H9 (cell line): ENCODE data around the gene CACNA2D3. TPM values are rescaled to one million over a fixed set of nuclear protein-coding genes. Genes with fewer than 3 reads are reported as not detected.

Experiments
- DNase-seq: peaks from one replicate; pipeline ENCODE4 v3.0.0-alpha.2; 2017
- H2AFZ ChIP-seq: one replicate; pipeline ENCODE4 v1.6.1; 2013; ENCODE audit warnings: mild to moderate bottlenecking, low read length, control low read depth, moderate library complexity
- H2AK5ac ChIP-seq: 2 replicates; pipeline ENCODE4 v1.6.1; 2013; ENCODE audit warnings: low read length, control low read depth, mixed read lengths; ENCODE audit not compliant: insufficient read length
- H2BK120ac ChIP-seq: one replicate; pipeline ENCODE4 v1.6.1; 2013; ENCODE audit warnings: low read depth, mild to moderate bottlenecking, low read length, control low read depth, inconsistent platforms; ENCODE audit not compliant: poor library complexity, severe bottlenecking
- H2BK12ac ChIP-seq: 2 replicates; pipeline ENCODE4 v1.6.1; 2013; ENCODE audit warnings: low read length, control low read depth, mixed read lengths, low read depth; ENCODE audit not compliant: insufficient read length
- H2BK15ac ChIP-seq: 2 replicates; pipeline ENCODE4 v1.6.1; 2013; ENCODE audit warnings: low read depth, low read length, control low read depth
- H2BK20ac ChIP-seq: one replicate; pipeline ENCODE4 v1.6.1; 2013; ENCODE audit warnings: low read depth, mild to moderate bottlenecking, low read length, control low read depth, inconsistent platforms; ENCODE audit not compliant: poor library complexity, severe bottlenecking
- H2BK5ac ChIP-seq: 2 replicates; pipeline ENCODE4 v1.6.1; 2013; ENCODE audit warnings: low read length, control low read depth, mixed read lengths; ENCODE audit not compliant: insufficient read length
- H3K14ac ChIP-seq: 2 replicates; pipeline ENCODE4 v1.6.1; 2013; ENCODE audit warnings: low read length, control low read depth; ENCODE audit not compliant: insufficient read depth
- H3K18ac ChIP-seq: 2 replicates; pipeline ENCODE4 v1.6.1; 2013; ENCODE audit warnings: low read depth, mild to moderate bottlenecking, mixed read lengths, low read length, control low read depth; ENCODE audit not compliant: insufficient read length
- H3K23ac ChIP-seq: 2 replicates; pipeline ENCODE4 v1.6.1; 2013; ENCODE audit warnings: low read length, control low read depth, mixed read lengths, low read depth; ENCODE audit not compliant: insufficient read length
- H3K23me2 ChIP-seq: 2 replicates; pipeline ENCODE4 v1.6.1; 2013; ENCODE audit warnings: low read depth, mild to moderate bottlenecking, mixed read lengths, low read length, control low read depth; ENCODE audit not compliant: insufficient read length, poor library complexity, severe bottlenecking
- H3K27ac ChIP-seq: 2 replicates; pipeline ENCODE4 v1.5.1; 2013; ENCODE audit warnings: low read length, control low read depth, mixed read lengths, low read depth; ENCODE audit not compliant: insufficient read length
- H3K27me3 ChIP-seq: 2 replicates; pipeline ENCODE4 v1.6.1; 2013; ENCODE audit warnings: low read length, control low read depth, inconsistent platforms; ENCODE audit not compliant: insufficient read depth
- H3K4ac ChIP-seq: 2 replicates; pipeline ENCODE4 v1.6.1; 2013; ENCODE audit warnings: low read depth, mild to moderate bottlenecking, control low read depth, inconsistent platforms, low read length, moderate library complexity
- H3K4me1 ChIP-seq: 2 replicates; pipeline ENCODE4 v1.6.1; 2013; ENCODE audit warnings: low read length, control low read depth, inconsistent platforms; ENCODE audit not compliant: insufficient read depth
- H3K4me2 ChIP-seq: 2 replicates; pipeline ENCODE4 v1.6.1; 2013; ENCODE audit warnings: low read length, control low read depth, mixed read lengths; ENCODE audit not compliant: insufficient read length, insufficient read depth
- H3K56ac ChIP-seq: 2 replicates; pipeline ENCODE4 v1.6.1; 2013; ENCODE audit warnings: low read depth, mild to moderate bottlenecking, mixed read lengths, low read length, control low read depth; ENCODE audit not compliant: insufficient read length
- H3K79me1 ChIP-seq: 2 replicates; pipeline ENCODE4 v1.6.1; 2013; ENCODE audit warnings: low read depth, mild to moderate bottlenecking, moderate library complexity, low read length, control low read depth, inconsistent platforms; ENCODE audit not compliant: insufficient read depth, poor library complexity, severe bottlenecking
- H3K79me2 ChIP-seq: 2 replicates; pipeline ENCODE4 v1.6.1; 2013; ENCODE audit warnings: low read length, control low read depth, inconsistent platforms; ENCODE audit not compliant: insufficient read depth
- H3K9ac ChIP-seq: 2 replicates; pipeline ENCODE4 v1.6.1; 2013; ENCODE audit warnings: low read length, control low read depth, mixed read lengths; ENCODE audit not compliant: insufficient read length; ENCODE audit errors: extremely low read depth
- H3K9me3 ChIP-seq: one replicate; pipeline ENCODE4 v1.6.1; 2013; ENCODE audit warnings: low read depth, low read length, inconsistent platforms; ENCODE audit not compliant: control insufficient read depth
- H3T11ph ChIP-seq: one replicate; pipeline ENCODE4 v1.6.1; 2013; ENCODE audit warnings: mild to moderate bottlenecking, low read length, control low read depth, inconsistent platforms
- H4K20me1 ChIP-seq: one replicate; pipeline ENCODE4 v1.6.1; 2013; ENCODE audit not compliant: control insufficient read depth, insufficient read length, insufficient read depth
- H4K5ac ChIP-seq: 2 replicates; pipeline ENCODE4 v1.6.1; 2013; ENCODE audit warnings: low read depth, mild to moderate bottlenecking, mixed read lengths, low read length, control low read depth; ENCODE audit not compliant: insufficient read length
- H4K8ac ChIP-seq: replicated peaks from 2 replicates; pipeline ENCODE4 v1.6.1; 2013; ENCODE audit warnings: low read length, control low read depth, mixed read lengths, low read depth; ENCODE audit not compliant: insufficient read length
- H4K91ac ChIP-seq: 2 replicates; pipeline ENCODE4 v1.6.1; 2013; ENCODE audit warnings: low read depth, mild to moderate bottlenecking, moderate library complexity, mixed read lengths, low read length, control low read depth; ENCODE audit not compliant: insufficient read length
- H3K27ac Mint-ChIP-seq, 3 experiments: 2 replicates in 2 of 3; 3 replicates in 1 of 3; pipeline ENCODE4 v1.8.0; 2020 to 2021; ENCODE audit warnings: mixed read lengths in 3 of 3, mild to moderate bottlenecking in 1 of 3, moderate library complexity in 1 of 3
- H3K27me3 Mint-ChIP-seq: 2 replicates; pipeline ENCODE4 v1.8.0; 2021; ENCODE audit warnings: low read depth, mild to moderate bottlenecking, moderate library complexity, mixed read lengths
- H3K36me3 Mint-ChIP-seq, 3 experiments: 2 replicates in 2 of 3; 3 replicates in 1 of 3; pipeline ENCODE4 v1.8.0; 2020 to 2021; ENCODE audit warnings: low read depth in 3 of 3, mixed read lengths in 3 of 3; ENCODE audit not compliant: insufficient read depth in 1 of 3
- H3K4me1 Mint-ChIP-seq, 2 experiments: 2 replicates each; pipeline ENCODE4 v1.8.0; 2020; ENCODE audit warnings: mixed read lengths in 2 of 2
- H3K4me3 Mint-ChIP-seq, 2 experiments: 2 replicates in 1 of 2; 3 replicates in 1 of 2; pipeline ENCODE4 v1.8.0; 2020 to 2021; ENCODE audit warnings: mild to moderate bottlenecking in 2 of 2, mixed read lengths in 2 of 2, moderate library complexity in 1 of 2
- H3K9me3 Mint-ChIP-seq, 2 experiments: 2 replicates in 1 of 2; 3 replicates in 1 of 2; pipeline ENCODE4 v1.8.0; 2020; ENCODE audit warnings: mild to moderate bottlenecking in 2 of 2, mixed read lengths in 2 of 2, moderate library complexity in 1 of 2
- WGBS: extraction: QIAGEN DNeasy Blood & Tissue Kit; methylation state at CpG from one replicate; pipeline ENCODE4 v1.1.7; 2013; ENCODE audit warnings: missing lambda C conversion rate, low lambda C conversion rate, mixed read lengths; ENCODE audit not compliant: insufficient read length; ENCODE audit errors: extremely low coverage; 5-methylcytosine and 5-hydroxymethylcytosine counted together
- total RNA-seq: library from RNA; stranded (reverse); gene quantifications from 2 replicates; pipeline ENCODE4 v1.2.1, GENCODE V29; 2021
- TF ChIP-seq, protein P1 (sequence below): fragments of 200-600 bp; sonication (generic); conservative IDR thresholded peaks from 3 replicates; pipeline ENCODE4 v1.8.0; 2021; ENCODE audit warnings: antibody characterized with exemption, mild to moderate bottlenecking

CACNA2D3 gene
- total RNA-seq, 1 experiment from 2014 or later = 3.2 TPM

DNA sequence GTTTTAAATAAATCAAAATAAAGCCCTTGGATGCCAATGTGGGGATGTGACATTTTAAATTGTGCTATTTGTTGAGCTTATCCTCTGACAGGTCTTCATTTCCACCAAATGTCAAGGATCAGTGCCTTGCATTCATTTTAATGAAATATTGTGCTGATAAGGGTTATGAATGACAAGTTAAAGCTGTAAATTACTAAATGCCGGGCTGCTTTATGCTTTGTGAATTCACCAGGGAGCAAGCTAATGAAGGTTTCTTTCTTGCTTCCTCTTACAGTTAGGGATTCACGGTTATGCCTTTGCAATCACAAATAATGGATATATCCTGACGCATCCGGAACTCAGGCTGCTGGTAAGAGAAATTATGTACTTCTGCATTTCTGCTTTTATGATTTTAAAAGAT, 723.8 kb downstream of the CACNA2D3 start:
- H3K9me3 Mint-ChIP-seq = no peaks in the 10 kb centered on the region
- H3K27me3 ChIP-seq = no peaks in the 10 kb centered on the region
- peaks cover 15% of the 10 kb centered on the region in 2 experiments for H3K4me1 Mint-ChIP-seq

More for the DNA sequence above, 723.8 kb downstream of the CACNA2D3 start:
- no peak overlapping the region for H2BK120ac ChIP-seq
- H2BK5ac ChIP-seq = no peak overlapping the region
- no peak overlapping the region for H4K91ac ChIP-seq
- H3K27ac ChIP-seq = no peak overlapping the region
- no peak overlapping the region for H2BK12ac ChIP-seq
- H3K79me1 ChIP-seq = no peaks in the 10 kb centered on the region
- no peak overlapping the region for H3K14ac ChIP-seq
- no peak overlapping the region for H3K4me2 ChIP-seq
- no peaks in the 10 kb centered on the region for H4K20me1 ChIP-seq
- H3K9ac ChIP-seq = no peak overlapping the region
- no peaks in the 10 kb centered on the region for H3K27me3 Mint-ChIP-seq
- no peak overlapping the region for H4K5ac ChIP-seq
- no peaks in the 10 kb centered on the region for H3K79me2 ChIP-seq
- no peak overlapping the region for H3T11ph ChIP-seq
- WGBS = no CpG with 5 or more reads among the region's 4 CpGs
- no peak overlapping the region for H3K18ac ChIP-seq
- H3K9me3 ChIP-seq = no peaks in the 10 kb centered on the region
- DNase-seq = no peak
- no peaks in the 10 kb centered on the region for H3K36me3 Mint-ChIP-seq
- H3K23me2 ChIP-seq = no peaks in the 10 kb centered on the region
- TF ChIP-seq, protein P1, sequence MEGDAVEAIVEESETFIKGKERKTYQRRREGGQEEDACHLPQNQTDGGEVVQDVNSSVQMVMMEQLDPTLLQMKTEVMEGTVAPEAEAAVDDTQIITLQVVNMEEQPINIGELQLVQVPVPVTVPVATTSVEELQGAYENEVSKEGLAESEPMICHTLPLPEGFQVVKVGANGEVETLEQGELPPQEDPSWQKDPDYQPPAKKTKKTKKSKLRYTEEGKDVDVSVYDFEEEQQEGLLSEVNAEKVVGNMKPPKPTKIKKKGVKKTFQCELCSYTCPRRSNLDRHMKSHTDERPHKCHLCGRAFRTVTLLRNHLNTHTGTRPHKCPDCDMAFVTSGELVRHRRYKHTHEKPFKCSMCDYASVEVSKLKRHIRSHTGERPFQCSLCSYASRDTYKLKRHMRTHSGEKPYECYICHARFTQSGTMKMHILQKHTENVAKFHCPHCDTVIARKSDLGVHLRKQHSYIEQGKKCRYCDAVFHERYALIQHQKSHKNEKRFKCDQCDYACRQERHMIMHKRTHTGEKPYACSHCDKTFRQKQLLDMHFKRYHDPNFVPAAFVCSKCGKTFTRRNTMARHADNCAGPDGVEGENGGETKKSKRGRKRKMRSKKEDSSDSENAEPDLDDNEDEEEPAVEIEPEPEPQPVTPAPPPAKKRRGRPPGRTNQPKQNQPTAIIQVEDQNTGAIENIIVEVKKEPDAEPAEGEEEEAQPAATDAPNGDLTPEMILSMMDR = no peak
- no peak overlapping the region for H3K56ac ChIP-seq
- H2BK15ac ChIP-seq = no peak overlapping the region
- peaks cover 4% of the 10 kb centered on the region; the same call in 1 of the 2 replicates for H3K4me1 ChIP-seq
- no peak overlapping the region for H4K8ac ChIP-seq
- no peak overlapping the region for H2AK5ac ChIP-seq
- no peak overlapping the region for H2AFZ ChIP-seq
- H2BK20ac ChIP-seq = no peak overlapping the region
- H3K4ac ChIP-seq = no peak overlapping the region
- no peak overlapping the region for H3K27ac Mint-ChIP-seq
- no peak overlapping the region for H3K23ac ChIP-seq
- no peak overlapping the region for H3K4me3 Mint-ChIP-seq
